Ascending aorta (tissue), 2 donors: ENCODE data around the gene CCDC188. TPM values are rescaled to one million over a fixed set of nuclear protein-coding genes. Genes with fewer than 3 reads are reported as not detected.

Experiments used
- DNase-seq, 2 donors: peaks; one replicate each; pipeline ENCODE4 v3.0.0-alpha.2; 2019; ENCODE audit warnings: low spot score in 2 of 2
- H3K27ac ChIP-seq, 2 donors: fragments of 200-600 bp; sonication (generic); one replicate each; pipeline ENCODE4 v1.5.1; 2016 to 2017; ENCODE audit warnings: mild to moderate bottlenecking in 1 of 2
- H3K27me3 ChIP-seq: fragments of 200-600 bp; sonication (generic); one replicate; pipeline ENCODE4 v1.5.1; 2017
- H3K36me3 ChIP-seq, 2 donors: fragments of 200-600 bp; sonication (generic); one replicate each; pipeline ENCODE4 v1.5.1; 2016
- H3K4me1 ChIP-seq, 2 donors: fragments of 200-600 bp; sonication (generic); one replicate each; pipeline ENCODE4 v1.5.1; 2016 to 2017; ENCODE audit warnings: mild to moderate bottlenecking in 1 of 2
- H3K4me3 ChIP-seq, 2 donors: fragments of 200-600 bp; sonication (generic); one replicate each; pipeline ENCODE4 v1.5.1; 2016 to 2017; ENCODE audit warnings: mild to moderate bottlenecking in 1 of 2
- H3K9me3 ChIP-seq, 2 donors: fragments of 200-600 bp; sonication (generic); one replicate each; pipeline ENCODE4 v1.5.1; 2016
- intact Hi-C: fragments of 100-400 bp; cut with DNase I; formaldehyde crosslinking; loops from one replicate; pipeline ENCODE4 v1.15.1; 2023
- total RNA-seq: library from RNA; depleted of rRNA; stranded (reverse); fragments of >200 nt; gene quantifications from one replicate; pipeline ENCODE4 v1.1.0, GENCODE V29; 2016
- TF ChIP-seq, protein P1 (sequence below), 3 experiments: fragments of 200-600 bp in 2 of 3; fragments of 450-650 bp in 1 of 3; sonication (generic) in 2 of 3; IDR thresholded peaks; one replicate each; pipeline ENCODE4 v1.5.1; 2016 to 2019; ENCODE audit warnings: antibody characterized with exemption in 3 of 3, mild to moderate bottlenecking in 1 of 3, moderate library complexity in 1 of 3

The CCDC188 gene
- total RNA-seq, 1 donor from 2014 or later, result not detected

- H3K4me1 ChIP-seq, result no peaks in the 10 kb centered on the region
- no peak overlapping the region for H3K4me3 ChIP-seq
- TF ChIP-seq, protein P1, sequence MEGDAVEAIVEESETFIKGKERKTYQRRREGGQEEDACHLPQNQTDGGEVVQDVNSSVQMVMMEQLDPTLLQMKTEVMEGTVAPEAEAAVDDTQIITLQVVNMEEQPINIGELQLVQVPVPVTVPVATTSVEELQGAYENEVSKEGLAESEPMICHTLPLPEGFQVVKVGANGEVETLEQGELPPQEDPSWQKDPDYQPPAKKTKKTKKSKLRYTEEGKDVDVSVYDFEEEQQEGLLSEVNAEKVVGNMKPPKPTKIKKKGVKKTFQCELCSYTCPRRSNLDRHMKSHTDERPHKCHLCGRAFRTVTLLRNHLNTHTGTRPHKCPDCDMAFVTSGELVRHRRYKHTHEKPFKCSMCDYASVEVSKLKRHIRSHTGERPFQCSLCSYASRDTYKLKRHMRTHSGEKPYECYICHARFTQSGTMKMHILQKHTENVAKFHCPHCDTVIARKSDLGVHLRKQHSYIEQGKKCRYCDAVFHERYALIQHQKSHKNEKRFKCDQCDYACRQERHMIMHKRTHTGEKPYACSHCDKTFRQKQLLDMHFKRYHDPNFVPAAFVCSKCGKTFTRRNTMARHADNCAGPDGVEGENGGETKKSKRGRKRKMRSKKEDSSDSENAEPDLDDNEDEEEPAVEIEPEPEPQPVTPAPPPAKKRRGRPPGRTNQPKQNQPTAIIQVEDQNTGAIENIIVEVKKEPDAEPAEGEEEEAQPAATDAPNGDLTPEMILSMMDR (IDR thresholded peaks at IDR 0.05), result no peak
- intact Hi-C loops, result no loop called here
- H3K27ac ChIP-seq, result no peak overlapping the region
- no peaks in the 10 kb centered on the region for H3K9me3 ChIP-seq
- no peaks in the 10 kb centered on the region for H3K36me3 ChIP-seq
- H3K27me3 ChIP-seq, result no peaks in the 10 kb centered on the region
- DNase-seq, result no peak
Measured at GRCh38 chr22:20171288-20172140, 20.7 kb upstream of the CCDC188 start.

DNA sequence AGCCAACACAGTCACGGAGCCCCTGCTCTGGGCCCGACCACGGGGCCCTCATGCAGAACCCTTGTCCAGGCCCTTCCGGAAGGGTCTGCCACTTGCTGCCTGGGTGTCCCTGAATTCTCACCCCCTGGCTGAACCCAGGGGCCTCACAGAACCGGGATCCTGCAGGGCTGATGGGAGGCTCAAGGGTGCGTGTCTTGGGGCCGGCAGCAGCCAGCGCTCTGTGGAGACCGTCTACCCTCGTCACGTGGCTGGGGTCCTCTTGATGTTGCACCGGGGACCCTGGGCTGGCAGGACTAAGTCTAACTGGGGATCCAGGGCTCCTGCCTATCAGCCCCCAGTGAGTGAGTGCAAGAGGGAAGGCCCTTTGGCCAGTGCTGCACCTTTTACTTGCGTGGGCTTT lies 19.3 kb upstream of the CCDC188 start:
- intact Hi-C loops, result no loop called here
- H3K27ac ChIP-seq, result no peak overlapping the region

DNA sequence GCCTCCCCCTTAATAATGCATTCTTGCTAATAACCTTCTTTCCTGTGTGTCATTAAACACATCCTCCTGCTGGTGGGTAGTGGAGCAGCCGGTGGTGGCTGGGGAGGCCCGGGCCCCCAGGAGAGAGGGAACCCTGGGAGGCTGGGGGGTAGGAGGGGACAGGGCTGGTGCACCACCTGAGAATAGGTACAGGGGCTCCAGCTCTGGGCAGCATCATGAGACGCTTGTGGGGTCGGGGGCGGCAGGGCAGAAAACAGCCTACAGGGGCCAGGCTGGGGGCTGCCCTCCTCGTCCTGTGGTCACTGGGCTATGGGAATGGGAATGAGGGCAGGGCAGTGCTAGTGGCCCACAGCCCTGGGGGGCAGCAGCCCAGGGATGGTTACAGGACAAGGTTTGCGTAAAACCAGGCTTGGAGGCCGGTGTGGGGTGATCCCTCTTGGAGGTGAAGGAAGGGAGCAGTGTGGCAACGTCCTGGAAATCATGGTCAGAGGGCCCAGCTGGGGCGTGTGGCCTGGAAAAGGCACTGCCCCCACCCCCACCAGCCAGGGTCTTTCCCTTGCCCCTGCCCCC lies 18.5 kb upstream of the CCDC188 start:
- intact Hi-C loops, result no loop called here
- H3K27me3 ChIP-seq, result no peaks in the 10 kb centered on the region
- no peaks in the 10 kb centered on the region for H3K9me3 ChIP-seq
- no peak overlapping the region for H3K27ac ChIP-seq
- H3K4me1 ChIP-seq, result no peaks in the 10 kb centered on the region
- H3K4me3 ChIP-seq, result no peak overlapping the region
- TF ChIP-seq, protein P1 (IDR thresholded peaks at IDR 0.05), result no peak
- no peak for DNase-seq
- H3K36me3 ChIP-seq, result no peaks in the 10 kb centered on the region

More for the DNA sequence above, 19.3 kb upstream of the CCDC188 start:
- Histone ChIP-seq H3K36me3 (no peaks in the 10 kb centered on the region), H3K4me1 (no peaks in the 10 kb centered on the region), H3K9me3 (no peaks in the 10 kb centered on the region), H3K4me3 (no peak overlapping the region), H3K27me3 (no peaks in the 10 kb centered on the region)
- DNase-seq, result no peak
- TF ChIP-seq, protein P1 (IDR thresholded peaks at IDR 0.05), result no peak

GRCh38 chr22:20167643-20168322 lies 16.9 kb upstream of the CCDC188 start:
- TF ChIP-seq, protein P1 (IDR thresholded peaks at IDR 0.05), result no peak
- no peaks in the 10 kb centered on the region for H3K27me3 ChIP-seq

GRCh38 chr22:20166703-20167102 lies 15.8 kb upstream of the CCDC188 start:
- no peaks in the 10 kb centered on the region for H3K27me3 ChIP-seq
- TF ChIP-seq, protein P1 (IDR thresholded peaks at IDR 0.05), result no peak
- H3K9me3 ChIP-seq, result no peaks in the 10 kb centered on the region
- intact Hi-C loops, result no loop called here
- DNase-seq, result no peak
- H3K4me1 ChIP-seq, result no peaks in the 10 kb centered on the region
- H3K4me3 ChIP-seq, result no peak overlapping the region
- H3K36me3 ChIP-seq, result no peaks in the 10 kb centered on the region
- H3K27ac ChIP-seq, result no peak overlapping the region

More at GRCh38 chr22:20167643-20168322, 16.9 kb upstream of the CCDC188 start:
- H3K27ac ChIP-seq, result no peak overlapping the region
- H3K36me3 ChIP-seq, result no peaks in the 10 kb centered on the region
- no peak for DNase-seq
- H3K9me3 ChIP-seq, result no peaks in the 10 kb centered on the region
- H3K4me1 ChIP-seq, result no peaks in the 10 kb centered on the region
- intact Hi-C loops, result no loop called here
- H3K4me3 ChIP-seq, result no peak overlapping the region
